RWPE1 (cell line): Measurements from ENCODE around the gene CDH6.
A peak's percentile ranks its signal among the peaks of the same experiment; 100 is the strongest.
"Not testable (repeated sequence)": the region's sequence is repeated elsewhere in the genome, so short reads cannot be mapped to it uniquely, and the experiment has no call there.

Source experiments
- CTCF ChIA-PET: fragments of 350-600 bp; sonication (Branson Sonifier 250); formaldehyde crosslinking; extraction: SDS; loops from one replicate; lab custom pipeline; 2021; lab: Yijun Ruan, JAX
- POLR2A ChIA-PET: fragments of 400-600 bp; formaldehyde crosslinking; extraction: SDS; loops from one replicate; lab custom pipeline; 2020; ENCODE audit warnings: antibody characterized with exemption; ENCODE audit not compliant: low non-redundant PET; lab: Yijun Ruan, JAX
- DNase-seq: peaks from one replicate; pipeline ENCODE4 v3.0.0; 2012; ENCODE audit warnings: low spot score
- H3K27ac ChIP-seq: fragments of 450-650 bp; 2 replicates; pipeline ENCODE4 v1.5.1; 2017
- TF ChIP-seq, protein P1 (sequence below): fragments of 450-650 bp; conservative IDR thresholded peaks from 2 replicates; pipeline ENCODE4 v1.5.1; 2017; ENCODE audit warnings: low read depth, mild to moderate bottlenecking

Gene CDH6

DNA sequence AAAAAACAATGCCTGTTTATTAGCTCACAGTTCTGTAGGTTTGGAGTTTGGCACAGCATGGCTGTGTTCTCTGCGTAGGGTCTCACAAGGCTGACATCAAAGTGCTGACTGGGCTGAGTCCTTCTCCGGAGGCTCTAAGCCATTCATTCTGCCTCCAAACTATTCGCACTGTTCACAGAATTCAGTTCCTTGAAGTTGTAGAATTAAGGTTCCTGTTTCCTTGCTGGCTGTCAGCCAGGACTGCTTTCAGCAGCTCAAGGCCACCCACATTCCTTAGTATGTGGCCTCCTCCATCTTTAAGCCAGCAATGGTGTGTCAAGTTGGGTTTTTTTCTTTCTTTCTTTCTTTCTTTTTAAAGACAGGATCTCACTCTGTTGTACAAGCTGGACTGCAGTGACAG, 161.9 kb downstream of the CDH6 start:
- CTCF ChIA-PET, result no interaction called here
- no peak for DNase-seq
- POLR2A ChIA-PET, result no interaction called here
- TF ChIP-seq, protein P1, sequence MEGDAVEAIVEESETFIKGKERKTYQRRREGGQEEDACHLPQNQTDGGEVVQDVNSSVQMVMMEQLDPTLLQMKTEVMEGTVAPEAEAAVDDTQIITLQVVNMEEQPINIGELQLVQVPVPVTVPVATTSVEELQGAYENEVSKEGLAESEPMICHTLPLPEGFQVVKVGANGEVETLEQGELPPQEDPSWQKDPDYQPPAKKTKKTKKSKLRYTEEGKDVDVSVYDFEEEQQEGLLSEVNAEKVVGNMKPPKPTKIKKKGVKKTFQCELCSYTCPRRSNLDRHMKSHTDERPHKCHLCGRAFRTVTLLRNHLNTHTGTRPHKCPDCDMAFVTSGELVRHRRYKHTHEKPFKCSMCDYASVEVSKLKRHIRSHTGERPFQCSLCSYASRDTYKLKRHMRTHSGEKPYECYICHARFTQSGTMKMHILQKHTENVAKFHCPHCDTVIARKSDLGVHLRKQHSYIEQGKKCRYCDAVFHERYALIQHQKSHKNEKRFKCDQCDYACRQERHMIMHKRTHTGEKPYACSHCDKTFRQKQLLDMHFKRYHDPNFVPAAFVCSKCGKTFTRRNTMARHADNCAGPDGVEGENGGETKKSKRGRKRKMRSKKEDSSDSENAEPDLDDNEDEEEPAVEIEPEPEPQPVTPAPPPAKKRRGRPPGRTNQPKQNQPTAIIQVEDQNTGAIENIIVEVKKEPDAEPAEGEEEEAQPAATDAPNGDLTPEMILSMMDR, result no peak
- H3K27ac ChIP-seq, result no peak overlapping the region

DNA sequence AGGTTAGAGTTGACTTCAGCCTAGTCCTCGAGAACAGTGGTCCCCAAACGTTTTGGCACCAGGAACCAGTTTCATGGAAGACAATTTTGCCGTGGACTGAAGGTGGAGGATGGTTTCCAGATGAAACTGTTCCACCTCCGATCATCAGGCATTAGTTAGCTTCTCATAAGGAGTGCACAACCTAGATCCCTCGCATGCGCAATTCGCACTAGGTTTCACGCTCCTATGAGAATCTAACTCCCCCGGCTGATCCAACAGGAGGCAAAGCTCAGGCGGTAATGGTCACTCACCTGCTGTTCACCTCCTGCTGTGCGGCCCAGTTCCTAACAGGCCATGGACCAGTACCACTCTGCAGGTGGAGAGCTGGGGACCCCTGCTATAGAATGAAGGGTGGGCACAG, 163.6 kb downstream of the CDH6 start:
- POLR2A ChIA-PET, result no interaction called here
- no peak overlapping the region for H3K27ac ChIP-seq
- CTCF ChIA-PET, result no interaction called here
- TF ChIP-seq, protein P1, result no peak
- DNase-seq, result no peak

DNA sequence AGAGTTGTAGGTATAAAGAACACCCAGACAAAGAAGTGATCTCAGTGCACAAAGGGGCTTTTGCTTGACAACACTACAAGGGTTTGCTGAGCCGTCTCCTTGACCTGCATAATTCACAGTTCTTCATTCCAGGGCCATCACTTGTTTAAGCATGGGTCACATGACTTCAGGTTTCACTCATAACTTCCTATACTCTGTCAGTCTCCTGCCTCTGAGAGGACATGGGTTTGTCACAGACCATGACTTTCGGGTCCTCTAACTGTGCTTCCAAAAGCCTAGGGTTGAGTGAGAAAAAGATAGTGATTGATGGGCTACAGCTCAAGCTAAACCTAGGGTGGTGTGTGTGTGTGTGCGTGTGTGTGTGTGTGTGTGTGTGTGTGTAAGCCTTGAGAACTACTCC, 166.4 kb downstream of the CDH6 start:
- ChIA-PET POLR2A (no interaction called here), CTCF (no interaction called here)
- TF ChIP-seq, protein P1, result no peak
- no peak overlapping the region for H3K27ac ChIP-seq
- DNase-seq, result no peak

DNA sequence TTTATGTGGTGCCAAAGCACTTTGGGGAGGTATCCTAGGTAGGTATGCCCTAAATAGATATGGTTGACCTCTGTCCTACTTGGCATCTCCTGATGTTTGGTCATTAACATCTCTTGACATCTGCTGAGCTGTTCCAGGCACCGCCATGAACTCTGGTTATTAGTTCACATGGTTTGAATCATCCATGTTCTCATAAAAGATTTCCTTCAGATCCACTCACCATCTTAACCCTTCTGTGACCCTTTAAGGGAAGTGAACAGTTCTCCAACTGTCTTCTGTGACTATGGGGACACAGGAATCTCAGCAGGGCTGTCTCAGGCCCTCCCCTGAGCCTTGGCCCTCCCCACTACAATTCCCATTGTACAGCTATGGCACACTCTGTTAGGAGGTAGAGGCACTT, 167.7 kb downstream of the CDH6 start:
- CTCF ChIA-PET, result no interaction called here
- peak; percentile 16 for DNase-seq
- TF ChIP-seq, protein P1, result no peak
- no peak overlapping the region for H3K27ac ChIP-seq
- POLR2A ChIA-PET, result no interaction called here

DNA sequence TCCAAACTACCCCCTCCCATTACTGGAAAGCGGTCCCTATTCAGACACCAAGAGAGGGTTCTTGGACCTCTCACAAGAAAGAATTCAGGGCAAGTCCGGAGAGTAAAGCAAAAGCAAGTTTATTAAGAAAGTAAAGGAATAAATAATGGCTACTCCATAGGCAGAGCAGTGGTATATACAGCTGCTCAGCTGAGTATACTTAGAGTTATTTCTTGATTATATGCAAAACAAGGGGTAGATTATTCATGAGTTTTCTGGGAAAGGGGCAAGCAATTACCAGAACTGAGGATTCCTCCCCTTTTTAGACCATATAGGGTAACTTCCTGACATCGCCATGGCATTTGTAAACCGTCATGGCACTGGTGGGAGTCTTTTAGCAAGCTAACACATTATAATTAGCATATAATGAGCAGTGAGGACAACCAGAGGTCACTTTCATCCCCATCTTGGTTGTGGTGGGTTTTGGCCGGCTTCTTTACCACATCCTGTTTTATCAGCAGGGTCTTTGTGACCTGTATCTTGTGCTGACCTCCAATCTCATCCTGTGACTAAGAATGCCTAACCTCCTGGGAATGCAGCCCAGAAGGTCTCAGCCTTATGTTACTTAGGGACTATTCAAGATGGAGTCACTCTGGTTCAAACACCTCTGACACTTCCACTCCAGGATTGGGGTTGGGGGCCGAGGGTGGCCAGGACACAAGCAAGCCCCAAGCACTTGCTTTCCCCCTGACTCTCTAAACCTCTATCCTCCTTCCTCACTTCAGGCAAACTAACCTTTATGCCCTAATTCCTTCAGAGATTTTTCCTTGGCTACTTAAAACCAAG, 168.4 kb downstream of the CDH6 start:
- H3K27ac ChIP-seq, CTCF ChIA-PET, DNase-seq, POLR2A ChIA-PET: not testable (repeated sequence)

DNA sequence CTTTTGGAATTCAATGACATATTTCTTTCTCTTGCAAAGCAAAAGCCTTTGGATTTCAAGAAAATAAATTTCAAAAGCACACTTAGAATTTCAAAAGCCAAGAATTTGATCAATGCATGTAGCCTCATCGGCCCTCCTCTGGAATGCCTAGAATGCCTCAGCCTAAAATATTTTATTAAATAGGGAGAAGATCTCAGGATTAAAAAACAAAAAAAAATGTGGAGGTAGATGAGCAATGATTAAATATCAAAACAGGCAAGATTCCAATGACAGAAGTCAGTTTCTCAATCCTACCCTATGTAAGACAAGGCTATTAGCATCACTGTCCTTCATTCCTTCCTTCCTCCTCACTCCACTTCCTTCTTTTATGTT, 169.0 kb downstream of the CDH6 start:
- H3K27ac ChIP-seq, result no peak overlapping the region
- TF ChIP-seq, protein P1, result no peak
- no peak for DNase-seq
- CTCF ChIA-PET, result no interaction called here
- POLR2A ChIA-PET, result no interaction called here

DNA sequence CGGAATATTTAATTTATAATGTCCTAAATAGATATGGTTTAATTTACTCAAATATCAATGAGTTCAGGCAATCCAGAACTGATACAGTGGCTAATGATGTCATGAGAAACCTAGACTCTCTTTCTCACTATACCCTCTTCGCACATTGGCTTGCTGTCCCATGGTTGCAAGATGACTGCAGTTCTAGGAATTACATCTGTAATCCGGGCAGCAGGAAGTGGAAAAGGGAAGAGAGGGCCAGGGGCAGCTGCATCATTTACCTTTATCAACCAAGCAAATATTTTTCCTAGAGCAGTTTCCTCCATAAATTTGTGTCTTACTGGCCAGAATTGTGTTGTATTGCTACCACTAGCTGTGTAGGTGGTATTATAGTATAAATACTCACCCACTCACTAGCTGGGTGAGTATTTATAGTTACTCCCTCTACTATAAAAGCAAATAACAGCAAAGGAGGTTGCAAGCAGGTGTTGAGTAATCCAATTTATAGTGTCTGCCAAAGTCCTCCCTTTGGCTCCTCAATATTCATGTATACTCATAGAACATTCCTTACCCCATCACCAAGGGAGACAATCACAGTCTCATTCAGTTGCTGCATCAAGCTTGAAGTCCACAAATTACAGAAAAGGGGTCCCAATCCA, 169.6 kb downstream of the CDH6 start:
- no peak for DNase-seq
- POLR2A ChIA-PET, result no interaction called here
- CTCF ChIA-PET, result interaction anchor here (0.6 kb wide), 1 partner anchor 13 kb away, joined by 6 read pairs; no protein-coding TSS in a partner anchor
- no peak overlapping the region for H3K27ac ChIP-seq
- TF ChIP-seq, protein P1, result no peak
